Smooth muscle cell (in vitro differentiated cells): Measurements from ENCODE around the gene D2HGDH. TPM values are rescaled to one million over a fixed set of nuclear protein-coding genes. Genes with fewer than 3 reads are reported as not detected.

Experiments used
- DNase-seq: peaks from one replicate; lab custom pipeline; 2025; ENCODE audit not compliant: unreplicated experiment; lab: John Stamatoyannopoulos, UW
- H2AFZ ChIP-seq: fragments of 200-600 bp; sonication (generic); 2 replicates; pipeline ENCODE4 v1.6.0; 2016; ENCODE audit warnings: antibody characterized with exemption, low read depth, mild to moderate bottlenecking
- H3F3A ChIP-seq: fragments of 200-600 bp; sonication (generic); 2 replicates; pipeline ENCODE4 v1.6.0; 2017; ENCODE audit warnings: antibody characterized with exemption, low read depth
- H3K27ac ChIP-seq: fragments of 200-600 bp; sonication (generic); 2 replicates; pipeline ENCODE4 v1.5.1; 2016; ENCODE audit warnings: low read depth, mild to moderate bottlenecking
- H3K27me3 ChIP-seq: fragments of 200-600 bp; sonication (generic); 2 replicates; pipeline ENCODE4 v1.6.1; 2016; ENCODE audit warnings: low read depth, mild to moderate bottlenecking
- H3K36me3 ChIP-seq: fragments of 200-600 bp; sonication (generic); 2 replicates; pipeline ENCODE4 v1.5.1; 2016; ENCODE audit warnings: low read depth
- H3K4me1 ChIP-seq: fragments of 200-600 bp; sonication (generic); 2 replicates; pipeline ENCODE4 v1.5.1; 2016; ENCODE audit warnings: low read depth
- H3K4me2 ChIP-seq: fragments of 200-600 bp; sonication (generic); 2 replicates; pipeline ENCODE4 v1.6.0; 2016; ENCODE audit warnings: mild to moderate bottlenecking
- H3K4me3 ChIP-seq: fragments of 200-600 bp; sonication (generic); 2 replicates; pipeline ENCODE4 v1.5.1; 2016; ENCODE audit warnings: mild to moderate bottlenecking
- H3K79me2 ChIP-seq: fragments of 200-600 bp; sonication (generic); 2 replicates; pipeline ENCODE4 v1.6.0; 2016; ENCODE audit warnings: low read depth, mild to moderate bottlenecking
- H3K9ac ChIP-seq: fragments of 200-600 bp; sonication (generic); 2 replicates; pipeline ENCODE4 v1.6.0; 2016; ENCODE audit warnings: low read depth
- H3K9me3 ChIP-seq: fragments of 200-600 bp; sonication (generic); replicated peaks from 2 replicates; pipeline ENCODE4 v1.5.1; 2016; ENCODE audit warnings: low read depth
- H4K20me1 ChIP-seq: fragments of 200-600 bp; sonication (generic); 2 replicates; pipeline ENCODE4 v1.6.0; 2016; ENCODE audit warnings: low read depth
- CTCF ChIP-seq: fragments of 200-600 bp; sonication (generic); IDR thresholded peaks from 2 replicates; pipeline ENCODE4 v1.5.1; 2017; ENCODE audit warnings: borderline replicate concordance, mild to moderate bottlenecking, antibody characterized with exemption; ENCODE audit not compliant: insufficient read depth, poor library complexity, severe bottlenecking
- WGBS: methylation state at CpG from one replicate; pipeline ENCODE4 v1.1.7; 2016; ENCODE audit warnings: low lambda C conversion rate; 5-methylcytosine and 5-hydroxymethylcytosine counted together
- polyA plus RNA-seq: library from polyadenylated mRNA; unstranded; fragments of >200 nt; fragmentation: Nextera tagmentation; extraction: Ambion mirVana; gene quantifications from 2 replicates; pipeline ENCODE4 v1.2.1, GENCODE V29; 2016
- total RNA-seq: library from RNA; depleted of rRNA; stranded (reverse); fragments of >200 nt; gene quantifications from 2 replicates; pipeline ENCODE4 v1.2.3, GENCODE V29; 2014

D2HGDH gene
- total and polyA plus RNA-seq, 2 experiments from 2014 or later: 3.7 to 20.7 TPM

- Histone ChIP-seq H3K4me1 (no peaks in the 10 kb centered on the region), H3K27me3 (no peaks in the 10 kb centered on the region), H3K9me3 (no peaks in the 10 kb centered on the region), H3K9ac (no peak overlapping the region), H3K4me3 (no peak overlapping the region), H2AFZ (no peak overlapping the region), H3K4me2 (no peak overlapping the region), H4K20me1 (no peaks in the 10 kb centered on the region), H3F3A (no peaks in the 10 kb centered on the region), H3K79me2 (no peaks in the 10 kb centered on the region), H3K27ac (no peak overlapping the region), H3K36me3 (peaks cover 6% of the 10 kb centered on the region)
- 92% methylated on average over 31 of the region's 32 CpGs for WGBS
- DNase-seq: no peak
- TF ChIP-seq CTCF: no peak
Measured at GRCh38 chr2:241748468-241749256, 14.2 kb downstream of the D2HGDH start.

GRCh38 chr2:241750076-241750840 is 15.8 kb downstream of the D2HGDH start:
- no peak overlapping the region for H3K4me3 ChIP-seq
- H3K9me3 ChIP-seq: no peaks in the 10 kb centered on the region
- 96% methylated on average over 22 of the region's 22 CpGs for WGBS
- H2AFZ ChIP-seq: no peak overlapping the region
- H3K4me2 ChIP-seq: no peak overlapping the region
- H3K4me1 ChIP-seq: no peaks in the 10 kb centered on the region
- DNase-seq: no peak
- no peaks in the 10 kb centered on the region for H3K79me2 ChIP-seq
- TF ChIP-seq CTCF: no peak
- no peak overlapping the region for H3K27ac ChIP-seq
- no peaks in the 10 kb centered on the region for H3F3A ChIP-seq
- H3K27me3 ChIP-seq: no peaks in the 10 kb centered on the region
- H3K36me3 ChIP-seq: peaks cover 6% of the 10 kb centered on the region
- no peak overlapping the region for H3K9ac ChIP-seq
- no peaks in the 10 kb centered on the region for H4K20me1 ChIP-seq

- Histone ChIP-seq H4K20me1 (no peaks in the 10 kb centered on the region), H3K9ac (no peak overlapping the region), H3K27me3 (no peaks in the 10 kb centered on the region), H3K4me2 (no peak overlapping the region), H3F3A (no peaks in the 10 kb centered on the region), H2AFZ (no peak overlapping the region), H3K4me3 (no peak overlapping the region), H3K9me3 (no peaks in the 10 kb centered on the region), H3K4me1 (no peaks in the 10 kb centered on the region), H3K27ac (no peak overlapping the region), H3K79me2 (no peaks in the 10 kb centered on the region), H3K36me3 (peaks cover 3% of the 10 kb centered on the region)
- 92% methylated on average over 15 of the region's 15 CpGs for WGBS
- DNase-seq: no peak
- no peak for TF ChIP-seq CTCF
Measured at GRCh38 chr2:241751152-241751551, 16.7 kb downstream of the D2HGDH start.
